Retinal pigment epithelial cell (primary cell): Measurements from ENCODE around the gene WDR7.
"Not testable (repeated sequence)": the region's sequence is repeated elsewhere in the genome, so short reads cannot be mapped to it uniquely, and the experiment has no call there.

ENCODE experiments used
- DNase-seq: peaks from one replicate; pipeline ENCODE4 v3.0.0-alpha.2; 2010; ENCODE audit warnings: low read depth
- H3K4me3 ChIP-seq: 2 replicates; pipeline ENCODE4 v1.5.1; 2011; ENCODE audit warnings: mild to moderate bottlenecking, low read length, control low read depth, moderate library complexity
- TF ChIP-seq, protein P1 (sequence below): conservative IDR thresholded peaks from 2 replicates; pipeline ENCODE4 v1.5.1; 2011; ENCODE audit warnings: low read depth, low read length, control low read depth, inconsistent platforms

Gene WDR7

DNA sequence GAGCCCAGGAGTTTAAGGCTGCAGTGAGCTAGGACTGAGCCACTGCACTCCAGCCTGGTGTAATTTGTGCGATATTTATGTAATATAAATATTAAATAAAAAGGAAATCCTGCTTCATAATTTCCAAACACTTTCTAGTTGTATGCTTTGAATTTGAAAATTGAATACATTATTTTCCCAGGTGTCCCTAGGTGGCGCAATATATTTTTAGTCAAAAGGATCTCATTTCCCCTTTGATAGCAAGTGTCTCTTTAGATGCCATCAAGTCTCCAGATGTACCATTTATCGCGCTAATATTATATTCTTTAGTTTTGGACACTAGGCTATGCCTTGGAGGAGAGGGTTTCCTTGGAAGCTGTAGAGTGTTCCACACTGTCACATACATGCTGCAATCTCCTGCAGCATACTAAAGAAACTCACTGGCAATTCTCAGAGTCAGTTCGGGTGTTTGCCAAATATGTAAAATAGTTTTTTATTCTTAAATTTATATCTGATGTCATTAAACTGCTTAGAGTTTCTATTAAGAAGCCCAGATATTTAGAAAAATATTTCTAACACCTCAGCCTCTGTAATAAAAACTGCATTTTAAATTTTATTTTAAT is 5.6 kb upstream of the WDR7 start:
- DNase-seq, result no peak

DNA sequence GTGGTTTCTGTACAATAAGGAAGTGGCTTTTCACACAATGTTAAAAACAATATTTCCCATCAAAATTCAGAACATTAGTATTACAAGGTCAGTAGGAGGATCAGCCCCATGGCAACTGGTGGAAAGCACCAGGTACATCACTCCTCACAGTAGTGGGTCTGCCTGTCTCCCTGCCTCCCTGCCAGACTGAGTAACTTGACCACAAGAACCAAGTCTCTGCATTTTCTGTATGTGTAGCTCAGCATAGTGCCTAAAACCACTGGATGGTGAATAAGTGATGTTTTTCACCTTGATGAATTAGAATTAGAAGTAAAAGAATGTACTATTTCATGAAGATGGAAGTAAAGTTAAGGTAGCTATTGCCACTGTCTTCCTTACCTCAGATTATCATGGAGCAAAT is 4.1 kb upstream of the WDR7 start:
- H3K4me3 ChIP-seq, result no peak overlapping the region
- TF ChIP-seq, protein P1, sequence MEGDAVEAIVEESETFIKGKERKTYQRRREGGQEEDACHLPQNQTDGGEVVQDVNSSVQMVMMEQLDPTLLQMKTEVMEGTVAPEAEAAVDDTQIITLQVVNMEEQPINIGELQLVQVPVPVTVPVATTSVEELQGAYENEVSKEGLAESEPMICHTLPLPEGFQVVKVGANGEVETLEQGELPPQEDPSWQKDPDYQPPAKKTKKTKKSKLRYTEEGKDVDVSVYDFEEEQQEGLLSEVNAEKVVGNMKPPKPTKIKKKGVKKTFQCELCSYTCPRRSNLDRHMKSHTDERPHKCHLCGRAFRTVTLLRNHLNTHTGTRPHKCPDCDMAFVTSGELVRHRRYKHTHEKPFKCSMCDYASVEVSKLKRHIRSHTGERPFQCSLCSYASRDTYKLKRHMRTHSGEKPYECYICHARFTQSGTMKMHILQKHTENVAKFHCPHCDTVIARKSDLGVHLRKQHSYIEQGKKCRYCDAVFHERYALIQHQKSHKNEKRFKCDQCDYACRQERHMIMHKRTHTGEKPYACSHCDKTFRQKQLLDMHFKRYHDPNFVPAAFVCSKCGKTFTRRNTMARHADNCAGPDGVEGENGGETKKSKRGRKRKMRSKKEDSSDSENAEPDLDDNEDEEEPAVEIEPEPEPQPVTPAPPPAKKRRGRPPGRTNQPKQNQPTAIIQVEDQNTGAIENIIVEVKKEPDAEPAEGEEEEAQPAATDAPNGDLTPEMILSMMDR, result no peak
- DNase-seq, result no peak

More for the DNA sequence above, 5.6 kb upstream of the WDR7 start:
- no peak overlapping the region for H3K4me3 ChIP-seq
- TF ChIP-seq, protein P1, result peak; percentile 60

DNA sequence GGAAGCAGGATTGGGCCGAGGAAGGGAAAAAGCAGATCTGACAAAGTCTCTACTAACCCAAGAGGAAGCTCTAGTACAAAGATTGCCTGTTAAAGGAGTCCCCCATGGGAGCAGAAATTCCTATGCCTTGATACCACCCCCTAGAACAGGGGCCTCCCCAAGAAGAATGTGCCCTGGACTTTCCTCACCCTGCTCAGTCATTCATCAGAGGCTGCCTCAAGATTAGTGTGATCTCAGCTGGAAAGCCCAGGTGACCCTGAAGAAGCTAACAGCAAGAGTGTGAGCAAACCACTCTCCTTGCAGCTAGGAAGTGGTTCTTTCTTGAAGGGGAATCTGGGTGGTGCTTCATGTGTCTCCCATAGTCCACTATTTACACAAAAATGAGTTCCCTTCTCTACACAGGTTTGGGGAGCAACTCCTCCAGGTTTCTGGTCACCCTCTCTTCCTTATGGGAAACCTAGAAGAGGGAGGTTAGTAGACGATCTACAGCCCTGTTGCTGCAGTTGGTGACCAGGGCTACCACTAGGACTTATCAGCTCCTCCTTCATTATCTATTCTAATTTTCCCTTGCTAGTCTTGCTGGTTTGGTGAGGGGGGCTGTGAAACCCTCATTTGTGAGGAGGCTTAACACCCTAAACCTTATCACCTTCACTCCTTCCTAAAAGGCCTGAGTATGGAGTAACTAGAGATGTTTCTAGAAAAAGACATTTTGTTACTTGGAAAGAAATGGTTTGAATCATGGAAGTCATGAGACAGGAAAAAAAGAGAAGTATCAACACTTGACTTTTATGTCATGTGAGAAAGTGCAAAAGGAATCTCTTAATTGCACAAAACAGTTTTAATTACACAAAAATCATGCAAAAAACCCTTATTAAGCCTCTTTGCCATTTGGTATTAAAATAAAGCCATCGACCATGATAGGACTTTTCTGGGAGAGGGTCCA is 2.9 kb upstream of the WDR7 start:
- TF ChIP-seq, protein P1, result no peak
- no peak for DNase-seq
- H3K4me3 ChIP-seq, result no peak overlapping the region

DNA sequence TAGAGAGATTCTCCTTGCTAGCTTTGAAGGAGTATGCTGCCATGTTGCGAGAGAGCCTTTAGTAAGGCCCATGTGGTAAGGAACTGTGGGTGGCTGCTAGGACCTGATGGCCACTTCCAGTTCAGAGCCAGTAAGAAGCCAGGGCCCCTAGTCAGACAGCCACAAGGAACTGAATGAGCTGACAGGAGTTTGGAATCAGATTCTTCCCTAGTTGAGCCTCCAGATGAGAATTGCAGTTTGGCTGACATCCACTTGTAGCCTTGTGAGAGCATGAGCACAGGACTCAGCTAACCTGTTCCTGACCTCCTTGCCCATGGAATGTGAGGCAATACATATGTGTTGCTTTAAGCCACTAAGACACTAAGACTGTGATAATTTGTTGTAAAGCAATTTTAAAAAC is 1.2 kb upstream of the WDR7 start:
- TF ChIP-seq, protein P1, result no peak
- no peak overlapping the region for H3K4me3 ChIP-seq
- peak; percentile 46 for DNase-seq

DNA sequence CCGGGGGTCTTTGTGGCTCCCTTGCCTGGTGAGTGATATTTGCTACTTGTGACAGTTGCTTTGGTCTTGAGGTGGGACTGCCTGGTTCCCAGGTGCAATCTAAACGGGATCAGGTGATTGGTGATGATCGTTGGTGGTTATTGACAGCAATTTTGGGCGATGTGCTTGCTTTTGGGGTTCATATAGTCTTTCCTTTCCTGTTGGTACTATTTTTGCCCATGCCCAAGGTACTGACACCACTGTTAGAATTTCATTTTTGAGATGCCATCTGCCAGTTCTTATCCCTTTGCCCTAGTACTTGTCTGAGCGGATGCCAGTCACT is 573 bp downstream of the WDR7 start:
- H3K4me3 ChIP-seq, result peak overlapping the region; percentile 93
- no peak for DNase-seq
- TF ChIP-seq, protein P1, result no peak

DNA sequence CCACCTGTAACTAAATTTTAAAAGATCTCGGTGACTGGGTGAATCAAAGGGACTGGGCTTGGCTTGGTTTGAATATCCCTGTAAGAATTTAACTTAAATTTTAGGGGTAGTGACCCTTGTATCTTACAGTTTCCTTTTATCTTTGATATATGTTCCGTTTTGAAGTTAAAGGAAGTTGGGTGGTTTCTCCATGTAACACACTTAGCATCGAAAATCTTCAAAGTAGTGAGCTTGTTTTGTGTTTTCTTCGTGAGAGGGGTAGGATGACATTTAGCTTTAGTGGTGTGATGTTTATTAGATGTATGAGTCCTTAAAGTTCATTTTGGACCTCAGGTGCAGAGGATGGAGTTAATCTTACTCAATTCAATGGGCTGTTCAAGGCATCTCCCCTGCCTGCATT is 1.6 kb downstream of the WDR7 start:
- H3K4me3 ChIP-seq, result no peak overlapping the region
- TF ChIP-seq, protein P1, result no peak
- DNase-seq, result no peak

DNA sequence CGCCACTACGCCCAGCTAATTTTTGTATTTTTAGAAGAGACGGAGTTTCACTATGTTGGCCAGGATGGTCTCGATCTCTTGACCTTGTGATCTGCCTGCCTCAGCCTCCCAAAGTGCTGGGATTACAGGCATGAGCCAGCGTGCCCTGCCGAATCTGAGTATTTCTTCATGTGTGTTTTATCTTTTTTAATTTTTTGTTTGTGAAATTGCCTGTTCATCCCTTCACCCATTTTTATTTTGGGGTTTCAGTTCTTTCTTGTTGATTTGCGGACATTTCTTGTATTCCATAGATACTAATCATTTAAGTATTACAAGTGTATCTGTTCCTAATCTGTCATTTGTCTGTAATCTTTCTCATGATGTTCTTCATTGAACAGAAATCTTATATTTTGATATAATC is 3.1 kb downstream of the WDR7 start:
- not testable (repeated sequence) for DNase-seq

More for the DNA sequence above, 3.1 kb downstream of the WDR7 start:
- H3K4me3 ChIP-seq, result not testable (repeated sequence)
